ENCODE measurements around the gene WNT5B.

The WNT5B gene

DNA sequence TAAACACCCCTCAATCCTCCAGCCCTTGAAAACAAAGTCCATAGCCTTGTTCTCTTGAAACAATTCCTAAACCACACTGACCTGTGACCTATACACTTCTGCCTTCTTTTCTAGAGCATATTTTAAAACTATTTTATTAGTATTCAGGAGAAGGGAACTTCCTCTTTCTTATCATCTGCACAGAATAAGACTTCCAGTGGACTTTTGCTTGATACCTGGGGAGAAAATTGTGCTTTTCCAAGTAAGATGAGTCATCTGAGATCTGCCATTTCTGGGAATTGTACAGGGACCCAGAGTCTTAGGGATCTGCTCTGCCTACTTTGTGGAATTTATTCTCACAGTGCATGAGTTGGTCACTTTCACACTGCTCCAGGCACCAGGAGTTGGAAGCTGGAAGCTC lies 10.5 kb upstream of the WNT5B start:
- Histone ChIP-seq H3K4me3 (ENCODE audit: low read depth, low read length) (no peak overlapping the region), H3K36me3 (no peaks in the 10 kb centered on the region), H3K27me3 (ENCODE audit: insufficient read depth, low read depth, severe bottlenecking) (no peaks in the 10 kb centered on the region), H3K27ac (no peak overlapping the region), H3K9me3 (ENCODE audit: severe bottlenecking) (no peaks in the 10 kb centered on the region)
- DNase-seq: no peak
- TF ChIP-seq, protein P1, sequence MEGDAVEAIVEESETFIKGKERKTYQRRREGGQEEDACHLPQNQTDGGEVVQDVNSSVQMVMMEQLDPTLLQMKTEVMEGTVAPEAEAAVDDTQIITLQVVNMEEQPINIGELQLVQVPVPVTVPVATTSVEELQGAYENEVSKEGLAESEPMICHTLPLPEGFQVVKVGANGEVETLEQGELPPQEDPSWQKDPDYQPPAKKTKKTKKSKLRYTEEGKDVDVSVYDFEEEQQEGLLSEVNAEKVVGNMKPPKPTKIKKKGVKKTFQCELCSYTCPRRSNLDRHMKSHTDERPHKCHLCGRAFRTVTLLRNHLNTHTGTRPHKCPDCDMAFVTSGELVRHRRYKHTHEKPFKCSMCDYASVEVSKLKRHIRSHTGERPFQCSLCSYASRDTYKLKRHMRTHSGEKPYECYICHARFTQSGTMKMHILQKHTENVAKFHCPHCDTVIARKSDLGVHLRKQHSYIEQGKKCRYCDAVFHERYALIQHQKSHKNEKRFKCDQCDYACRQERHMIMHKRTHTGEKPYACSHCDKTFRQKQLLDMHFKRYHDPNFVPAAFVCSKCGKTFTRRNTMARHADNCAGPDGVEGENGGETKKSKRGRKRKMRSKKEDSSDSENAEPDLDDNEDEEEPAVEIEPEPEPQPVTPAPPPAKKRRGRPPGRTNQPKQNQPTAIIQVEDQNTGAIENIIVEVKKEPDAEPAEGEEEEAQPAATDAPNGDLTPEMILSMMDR (IDR thresholded peaks at IDR 0.05; ENCODE audit: low read depth, low read length): no peak

DNA sequence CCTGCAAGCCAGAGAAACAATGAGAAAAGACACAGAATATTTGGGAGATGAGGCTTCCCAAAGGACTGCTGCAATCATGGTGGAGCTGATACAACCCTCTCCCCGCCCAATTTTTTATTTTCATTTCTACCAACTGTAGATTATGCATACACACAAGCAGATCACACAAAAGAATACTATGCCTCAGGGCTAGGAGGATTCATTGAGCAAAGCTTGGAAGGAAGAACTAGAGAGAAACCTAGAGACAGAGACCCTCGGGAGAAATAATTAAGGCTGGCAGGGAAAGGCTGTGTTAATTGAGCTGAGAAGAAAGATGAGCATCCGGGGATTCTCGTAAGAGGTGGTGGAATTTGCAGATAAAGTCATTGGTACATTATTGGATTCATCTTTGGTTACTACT lies 9.9 kb upstream of the WNT5B start:
- no peak overlapping the region for H3K27ac ChIP-seq
- TF ChIP-seq, protein P1 (IDR thresholded peaks at IDR 0.05; ENCODE audit: low read depth, low read length): no peak

DNA sequence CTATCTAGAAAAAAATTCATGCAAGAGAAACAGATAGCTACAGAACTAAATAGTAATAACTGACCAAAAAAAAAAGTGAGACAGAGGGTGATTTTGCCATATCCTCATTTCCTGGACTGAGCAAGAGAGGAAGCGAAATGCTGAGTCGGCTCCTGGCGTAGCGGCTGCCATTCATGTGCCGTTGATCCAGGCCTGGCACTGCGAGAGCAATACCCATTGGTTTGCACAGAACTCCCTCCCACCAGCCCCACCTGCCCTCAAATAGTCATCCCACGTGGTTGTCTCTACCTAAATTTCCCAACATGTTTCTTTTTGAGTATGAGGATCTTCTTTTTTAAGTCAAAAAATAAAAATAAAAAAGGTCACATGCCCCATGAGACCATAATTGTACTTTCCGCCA lies 9.4 kb upstream of the WNT5B start:
- Histone ChIP-seq H3K27ac (no peak overlapping the region), H3K27me3 (ENCODE audit: insufficient read depth, low read depth, severe bottlenecking) (no peaks in the 10 kb centered on the region), H3K4me3 (ENCODE audit: low read depth, low read length) (no peak overlapping the region), H3K9me3 (ENCODE audit: severe bottlenecking) (no peaks in the 10 kb centered on the region), H3K36me3 (no peaks in the 10 kb centered on the region)
- no peak for DNase-seq
- TF ChIP-seq, protein P1 (IDR thresholded peaks at IDR 0.05; ENCODE audit: low read depth, low read length): no peak

More for the DNA sequence above, 9.9 kb upstream of the WNT5B start:
- Histone ChIP-seq H3K36me3 (no peaks in the 10 kb centered on the region), H3K4me3 (ENCODE audit: low read depth, low read length) (no peak overlapping the region), H3K9me3 (ENCODE audit: severe bottlenecking) (no peaks in the 10 kb centered on the region), H3K27me3 (ENCODE audit: insufficient read depth, low read depth, severe bottlenecking) (no peaks in the 10 kb centered on the region)
- DNase-seq: no peak

DNA sequence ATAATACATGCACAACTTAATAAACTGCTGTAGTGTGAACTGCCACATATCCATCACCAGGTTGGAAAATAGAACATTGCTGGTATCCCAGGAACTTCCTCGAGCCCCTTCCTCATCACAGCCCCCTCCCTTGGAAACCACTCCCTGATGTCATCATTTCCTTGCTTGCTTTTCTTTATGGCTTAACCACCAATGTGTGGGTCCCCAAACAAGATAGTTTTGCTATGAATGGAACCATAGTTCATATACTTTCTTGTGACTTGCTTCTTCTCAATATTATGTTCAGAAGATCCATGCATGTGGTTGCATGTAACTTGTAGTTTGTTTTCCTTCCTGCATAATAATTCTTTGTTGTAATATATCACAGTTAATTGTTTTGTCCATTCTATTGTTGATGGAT lies 8.9 kb upstream of the WNT5B start:
- H3K4me3 ChIP-seq (ENCODE audit: low read depth, low read length): no peak overlapping the region
- no peak for DNase-seq
- H3K9me3 ChIP-seq (ENCODE audit: severe bottlenecking): no peaks in the 10 kb centered on the region
- TF ChIP-seq, protein P1 (IDR thresholded peaks at IDR 0.05; ENCODE audit: low read depth, low read length): no peak
- no peaks in the 10 kb centered on the region for H3K36me3 ChIP-seq
- no peaks in the 10 kb centered on the region for H3K27me3 ChIP-seq (ENCODE audit: insufficient read depth, low read depth, severe bottlenecking)
- H3K27ac ChIP-seq: no peak overlapping the region

DNA sequence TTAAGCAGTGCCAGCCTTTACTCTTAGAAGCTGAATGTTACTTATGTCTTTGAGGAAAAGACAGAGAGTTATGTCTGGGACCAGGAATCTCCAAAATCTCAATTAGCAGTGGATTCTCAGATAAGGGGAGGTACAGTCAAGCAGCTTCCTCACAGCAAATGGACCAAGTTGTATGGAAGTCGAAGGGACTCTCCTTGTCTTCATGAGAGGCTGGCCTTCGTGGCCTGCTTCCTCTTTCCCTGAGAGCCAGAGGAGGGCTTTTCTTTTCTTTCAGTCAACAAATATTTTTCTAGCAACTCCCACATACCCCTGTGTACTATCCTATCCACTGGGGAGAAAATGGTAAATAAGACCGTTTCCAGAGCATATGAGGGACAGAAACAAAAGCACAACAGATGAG lies 6.6 kb upstream of the WNT5B start:
- no peaks in the 10 kb centered on the region for H3K36me3 ChIP-seq
- H3K9me3 ChIP-seq (ENCODE audit: severe bottlenecking): no peaks in the 10 kb centered on the region
- DNase-seq: no peak
- H3K27me3 ChIP-seq (ENCODE audit: insufficient read depth, low read depth, severe bottlenecking): no peaks in the 10 kb centered on the region
- no peak overlapping the region for H3K27ac ChIP-seq
- TF ChIP-seq, protein P1 (IDR thresholded peaks at IDR 0.05; ENCODE audit: low read depth, low read length): no peak
- H3K4me3 ChIP-seq (ENCODE audit: low read depth, low read length): no peak overlapping the region

DNA sequence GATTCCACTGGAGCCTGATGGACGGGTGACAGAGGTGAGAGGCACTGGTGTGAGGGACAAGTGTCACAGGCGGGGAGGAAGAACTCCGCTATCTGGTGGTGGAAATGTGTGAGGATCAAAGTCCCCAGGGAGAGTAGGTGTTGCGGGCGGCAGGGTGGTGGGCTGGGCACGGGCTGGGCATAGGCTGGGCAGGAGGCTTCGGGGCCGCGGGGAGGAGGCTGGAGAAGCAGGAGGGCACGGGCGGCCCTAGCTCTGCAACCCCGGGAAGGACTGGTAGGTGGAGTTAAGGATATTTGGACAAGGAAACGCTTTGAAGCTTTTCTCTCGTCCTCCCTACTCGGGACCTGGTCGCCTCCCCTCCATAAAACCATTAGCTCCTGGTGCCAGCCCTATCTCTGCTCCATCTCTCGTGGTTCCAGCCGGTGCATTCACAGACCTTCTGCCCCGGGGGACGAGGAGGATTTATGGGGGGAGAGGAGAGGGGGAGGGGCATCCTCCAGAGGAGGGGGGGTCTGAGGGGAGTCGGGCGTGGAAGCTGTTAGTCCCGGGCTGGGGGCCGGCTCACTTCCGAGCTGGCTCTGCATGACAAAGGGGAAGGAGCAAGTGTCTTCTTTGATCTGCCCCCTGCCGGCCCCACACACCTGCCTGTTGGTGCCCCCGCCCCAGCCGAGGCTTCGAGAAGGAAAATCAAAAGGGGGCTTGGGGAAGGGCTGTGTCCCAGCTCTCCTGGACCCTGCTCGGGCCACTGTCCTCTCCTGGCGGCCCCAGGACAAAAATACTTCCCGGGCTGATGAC lies 504 bp downstream of the WNT5B start:
- peak; percentile 61 for DNase-seq
- TF ChIP-seq, protein P1 (IDR thresholded peaks at IDR 0.05; ENCODE audit: low read depth, low read length): peak; percentile 21; the same call in 1 of the 2 replicates
- Histone ChIP-seq H3K4me3 (ENCODE audit: low read depth, low read length) (peak overlapping the region; percentile 57), H3K27me3 (ENCODE audit: insufficient read depth, low read depth, severe bottlenecking) (no peaks in the 10 kb centered on the region), H3K9me3 (ENCODE audit: severe bottlenecking) (no peaks in the 10 kb centered on the region), H3K27ac (no peak overlapping the region; the same call in 1 of the 2 replicates), H3K36me3 (no peaks in the 10 kb centered on the region)

Measured in WERI-Rb-1 (cell line).